ENCODE data around the gene PHACTR1.

Gene PHACTR1

GRCh38 chr6:12785301-12785700 lies 68.7 kb downstream of the PHACTR1 start:
- no peak overlapping the region for H3K4me3 ChIP-seq (ENCODE audit: low read depth, low read length)
- in situ Hi-C loops (cut with HindIII; ENCODE audit: low sequenced_read_pairs), result no loop called here
- DNase-seq (ENCODE audit: low read depth, low spot score), result no peak
- no peak for TF ChIP-seq CTCF (IDR thresholded peaks at IDR 0.05; ENCODE audit: low read depth, low read length)

GRCh38 chr6:12785921-12786320 lies 69.4 kb downstream of the PHACTR1 start:
- DNase-seq (ENCODE audit: low read depth, low spot score), result no peak
- H3K4me3 ChIP-seq (ENCODE audit: low read depth, low read length), result no peak overlapping the region
- no peak for TF ChIP-seq CTCF (IDR thresholded peaks at IDR 0.05; ENCODE audit: low read depth, low read length)
- in situ Hi-C loops (cut with HindIII; ENCODE audit: low sequenced_read_pairs), result no loop called here

DNA sequence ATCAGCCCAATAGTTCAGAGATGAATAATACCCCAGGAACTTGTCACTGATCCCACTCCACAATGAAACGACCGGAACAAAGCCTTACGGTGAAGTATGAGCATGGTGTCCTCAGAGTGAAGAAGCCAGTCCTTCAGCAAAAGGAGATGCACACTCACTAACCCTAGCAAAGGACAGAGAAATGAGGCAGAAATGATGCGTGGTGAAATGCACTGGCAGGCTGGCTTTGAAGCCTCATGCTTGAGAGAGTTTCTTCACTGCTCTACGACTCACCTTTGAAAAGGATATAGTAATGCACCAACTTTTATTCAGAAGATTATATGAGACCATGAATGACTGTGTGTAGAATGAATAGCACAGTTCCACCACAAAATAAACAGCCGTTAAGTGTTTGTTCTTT lies 74.8 kb downstream of the PHACTR1 start:
- in situ Hi-C loops (cut with HindIII; ENCODE audit: low sequenced_read_pairs), result no loop called here
- no peak overlapping the region for H3K4me3 ChIP-seq (ENCODE audit: low read depth, low read length)
- no peak for DNase-seq (ENCODE audit: low read depth, low spot score)
- TF ChIP-seq CTCF (IDR thresholded peaks at IDR 0.05; ENCODE audit: low read depth, low read length), result no peak

DNA sequence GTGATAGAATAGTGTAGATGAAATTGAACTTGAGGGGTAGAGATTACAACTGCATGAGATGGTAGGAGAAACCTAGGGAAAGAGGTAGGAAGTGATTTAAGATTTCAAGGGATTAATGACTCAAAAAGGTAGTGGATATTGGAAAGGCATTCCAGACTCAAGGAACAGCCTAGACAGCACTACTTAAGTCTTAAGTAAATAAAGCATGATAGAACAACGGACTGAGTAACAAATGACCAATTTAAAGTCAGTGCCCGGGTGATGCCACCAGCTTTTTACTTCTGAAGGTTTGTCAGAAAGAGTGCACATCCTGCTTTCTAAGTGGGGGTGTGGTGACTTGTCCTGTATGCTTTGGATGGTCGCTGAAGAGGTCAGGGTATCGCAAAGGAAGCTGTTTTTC lies 81.8 kb downstream of the PHACTR1 start:
- in situ Hi-C loops (cut with HindIII; ENCODE audit: low sequenced_read_pairs), result no loop called here
- DNase-seq (ENCODE audit: low read depth, low spot score), result no peak

DNA sequence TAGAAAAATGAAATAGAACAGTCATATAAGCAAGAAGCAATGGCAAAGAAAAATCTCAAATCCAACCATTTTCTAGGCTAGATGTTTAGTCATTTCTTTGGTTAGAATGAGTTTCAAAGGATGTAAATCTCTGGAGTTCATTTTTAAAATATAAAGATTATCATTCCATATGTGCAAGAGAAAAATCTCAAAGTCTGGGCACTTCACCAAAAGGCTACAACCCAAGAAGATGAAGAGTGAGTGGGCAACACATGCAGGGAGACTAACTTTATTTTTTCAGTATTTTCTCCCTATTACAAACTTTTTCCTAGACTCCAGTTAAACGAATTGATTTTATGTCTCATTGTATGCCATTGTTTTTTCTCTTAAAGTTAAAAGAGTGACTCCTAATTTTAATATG lies 83.6 kb downstream of the PHACTR1 start:
- no peak for DNase-seq (ENCODE audit: low read depth, low spot score)
- in situ Hi-C loops (cut with HindIII; ENCODE audit: low sequenced_read_pairs), result no loop called here
- no peak for TF ChIP-seq CTCF (IDR thresholded peaks at IDR 0.05; ENCODE audit: low read depth, low read length)
- no peak overlapping the region for H3K4me3 ChIP-seq (ENCODE audit: low read depth, low read length)

More for the DNA sequence above, 81.8 kb downstream of the PHACTR1 start:
- no peak for TF ChIP-seq CTCF (IDR thresholded peaks at IDR 0.05; ENCODE audit: low read depth, low read length)
- H3K4me3 ChIP-seq (ENCODE audit: low read depth, low read length), result no peak overlapping the region

GRCh38 chr6:12801141-12801540 lies 84.6 kb downstream of the PHACTR1 start:
- in situ Hi-C loops (cut with HindIII; ENCODE audit: low sequenced_read_pairs), result no loop called here
- H3K4me3 ChIP-seq (ENCODE audit: low read depth, low read length), result no peak overlapping the region
- no peak for DNase-seq (ENCODE audit: low read depth, low spot score)
- no peak for TF ChIP-seq CTCF (IDR thresholded peaks at IDR 0.05; ENCODE audit: low read depth, low read length)

DNA sequence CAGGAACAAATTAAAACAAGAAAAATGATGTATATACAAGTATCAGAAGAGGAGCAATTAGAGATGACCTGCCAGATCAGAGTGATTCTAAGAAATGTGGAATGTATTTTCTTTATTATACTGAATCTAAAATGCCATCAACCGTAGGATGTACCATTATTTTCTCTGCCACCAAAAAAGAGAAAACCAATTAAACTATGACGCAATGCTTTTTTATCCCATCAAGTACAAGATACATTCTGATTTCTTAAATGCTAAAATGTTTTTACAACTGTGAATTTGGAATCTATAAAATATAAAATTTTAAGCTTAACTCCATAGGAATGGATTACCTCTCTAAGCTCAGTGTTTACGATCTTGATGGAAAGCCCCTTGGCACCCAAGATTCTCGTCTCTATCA lies 85.9 kb downstream of the PHACTR1 start:
- in situ Hi-C loops (cut with HindIII; ENCODE audit: low sequenced_read_pairs), result no loop called here
- no peak overlapping the region for H3K4me3 ChIP-seq (ENCODE audit: low read depth, low read length)
- no peak for DNase-seq (ENCODE audit: low read depth, low spot score)
- TF ChIP-seq CTCF (IDR thresholded peaks at IDR 0.05; ENCODE audit: low read depth, low read length), result no peak
